Camera-type eye (tissue), 1 donor: ENCODE data around the gene TNNC1. TPM values are rescaled to one million over a fixed set of nuclear protein-coding genes. Genes with fewer than 3 reads are reported as not detected.

ENCODE experiments used
- total RNA-seq: library from RNA; depleted of rRNA; stranded (reverse); fragments of >200 nt; gene quantifications from one replicate; pipeline ENCODE4 v1.2.3, GENCODE V29; 2014

Gene TNNC1
- 105 TPM for total RNA-seq

DNA sequence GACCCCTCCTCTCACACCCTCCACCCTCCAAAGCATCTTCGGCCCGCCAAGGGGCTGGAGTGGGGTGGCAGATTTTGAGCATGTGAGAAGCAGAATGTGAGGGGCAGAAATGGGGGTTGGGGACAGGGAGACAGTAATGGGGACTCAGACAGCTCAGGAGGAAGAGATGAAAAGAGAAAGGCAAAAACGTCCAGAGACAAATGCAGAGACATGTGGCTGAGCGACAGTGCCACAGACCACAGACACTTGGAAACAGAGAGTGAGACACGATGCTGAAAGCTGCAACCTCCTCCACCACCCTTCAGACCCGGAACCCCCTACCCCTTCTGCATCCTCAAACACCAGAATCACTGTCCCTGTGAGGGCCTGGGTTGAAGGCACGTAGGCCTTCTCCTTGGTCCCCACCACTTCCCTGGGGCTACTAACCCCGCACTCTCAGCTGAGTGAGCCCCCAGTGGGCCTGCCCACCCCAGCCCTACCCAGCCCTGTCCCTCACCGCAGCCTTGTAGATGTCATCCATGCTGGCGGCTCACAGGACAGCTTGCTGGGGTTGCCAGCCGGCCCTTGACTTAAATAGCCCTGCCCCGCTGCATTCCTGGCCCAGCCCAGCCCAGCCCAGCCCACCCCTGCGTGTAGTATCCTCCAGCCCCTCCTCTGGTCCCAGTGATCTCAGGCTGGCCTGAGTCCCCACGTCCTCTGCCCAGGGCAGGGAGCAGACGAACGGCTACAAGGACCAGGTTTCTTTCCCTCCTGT, at the start of gene TNNC1:
Gene TNNC1 (minus strand): TSS at position 546 of the 754 bp plus-strand sequence. CDS start 26 bp downstream, at position 520.

DNA sequence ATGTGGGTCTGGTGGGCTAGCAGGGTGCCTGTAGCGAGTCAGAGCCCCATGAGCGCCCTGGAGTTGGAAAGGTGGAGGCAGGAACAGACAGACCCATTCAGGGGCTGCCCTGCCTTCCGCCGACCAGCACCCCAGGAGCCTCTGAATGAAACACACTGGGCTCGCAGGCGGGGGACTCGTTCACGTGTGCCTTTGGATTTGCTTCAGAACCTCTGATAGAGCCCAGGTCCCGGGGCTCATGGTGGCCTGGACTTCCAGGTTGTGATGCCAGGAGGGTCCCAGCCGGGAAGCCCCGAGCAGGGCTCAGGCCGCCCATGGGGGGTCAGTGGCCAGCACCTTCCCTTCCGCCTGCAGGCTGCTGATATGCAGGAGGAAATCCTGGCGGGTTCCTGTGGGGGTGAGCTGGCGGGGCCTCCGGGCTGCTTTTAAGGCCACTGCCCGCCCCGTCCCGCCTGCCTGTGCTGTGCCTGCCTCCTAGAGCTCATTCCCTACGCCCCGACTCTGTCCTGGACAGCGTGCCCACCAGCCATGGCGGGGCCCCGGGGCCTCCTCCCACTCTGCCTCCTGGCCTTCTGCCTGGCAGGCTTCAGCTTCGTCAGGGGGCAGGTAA, 41.1 kb upstream of the TNNC1 start, which contains the start of gene STAB1:
Gene STAB1 (plus strand): TSS at position 453 of the 610 bp plus-strand sequence. CDS start 76 bp downstream, at position 529.

DNA sequence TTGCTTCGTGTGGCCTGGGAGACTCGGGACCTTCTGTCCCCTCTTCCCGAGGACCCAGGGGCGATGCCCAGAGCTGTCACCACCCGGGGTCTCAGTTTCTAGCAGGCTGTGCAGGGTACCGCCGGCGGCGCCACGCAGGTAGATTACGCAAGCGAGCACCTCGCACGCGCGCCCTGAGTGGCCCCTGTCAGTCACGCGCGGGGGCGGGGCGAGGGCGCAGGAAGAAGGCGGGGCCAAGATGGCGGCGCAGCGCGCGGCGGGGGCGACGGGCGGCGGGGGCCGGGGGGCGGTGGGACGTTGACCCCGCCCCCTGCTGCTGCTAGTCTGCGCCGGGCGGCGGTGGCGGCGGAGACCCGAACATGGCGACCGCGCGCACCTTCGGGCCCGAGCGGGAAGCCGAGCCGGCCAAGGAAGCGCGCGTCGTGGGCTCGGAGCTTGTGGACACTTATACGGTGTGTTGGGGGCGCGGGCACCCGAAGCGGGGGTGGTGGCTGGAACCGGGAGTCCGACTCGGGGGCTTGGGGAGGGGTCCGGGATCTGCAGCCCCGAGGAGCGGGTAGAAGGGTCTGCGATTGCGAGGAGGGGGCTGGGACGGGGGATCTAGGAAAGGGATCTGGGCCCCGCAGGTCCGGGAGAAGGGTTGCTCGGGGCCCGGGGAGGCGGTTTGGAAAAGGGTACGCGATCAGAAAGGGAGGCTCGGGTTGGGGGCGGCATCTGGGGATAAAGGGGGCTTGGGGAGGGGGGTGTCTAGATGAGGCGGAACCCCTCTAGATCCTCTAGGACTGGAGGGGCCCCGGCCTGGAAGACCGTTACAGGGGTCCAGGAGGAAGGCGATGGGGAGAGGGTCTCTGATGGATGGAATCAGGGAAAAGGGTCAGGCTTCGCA, 1.7 kb upstream of the TNNC1 start, which contains the start of gene NISCH:
Gene NISCH (plus strand): TSS at position 322 of the 886 bp plus-strand sequence. CDS start 38 bp downstream, at position 360.

DNA sequence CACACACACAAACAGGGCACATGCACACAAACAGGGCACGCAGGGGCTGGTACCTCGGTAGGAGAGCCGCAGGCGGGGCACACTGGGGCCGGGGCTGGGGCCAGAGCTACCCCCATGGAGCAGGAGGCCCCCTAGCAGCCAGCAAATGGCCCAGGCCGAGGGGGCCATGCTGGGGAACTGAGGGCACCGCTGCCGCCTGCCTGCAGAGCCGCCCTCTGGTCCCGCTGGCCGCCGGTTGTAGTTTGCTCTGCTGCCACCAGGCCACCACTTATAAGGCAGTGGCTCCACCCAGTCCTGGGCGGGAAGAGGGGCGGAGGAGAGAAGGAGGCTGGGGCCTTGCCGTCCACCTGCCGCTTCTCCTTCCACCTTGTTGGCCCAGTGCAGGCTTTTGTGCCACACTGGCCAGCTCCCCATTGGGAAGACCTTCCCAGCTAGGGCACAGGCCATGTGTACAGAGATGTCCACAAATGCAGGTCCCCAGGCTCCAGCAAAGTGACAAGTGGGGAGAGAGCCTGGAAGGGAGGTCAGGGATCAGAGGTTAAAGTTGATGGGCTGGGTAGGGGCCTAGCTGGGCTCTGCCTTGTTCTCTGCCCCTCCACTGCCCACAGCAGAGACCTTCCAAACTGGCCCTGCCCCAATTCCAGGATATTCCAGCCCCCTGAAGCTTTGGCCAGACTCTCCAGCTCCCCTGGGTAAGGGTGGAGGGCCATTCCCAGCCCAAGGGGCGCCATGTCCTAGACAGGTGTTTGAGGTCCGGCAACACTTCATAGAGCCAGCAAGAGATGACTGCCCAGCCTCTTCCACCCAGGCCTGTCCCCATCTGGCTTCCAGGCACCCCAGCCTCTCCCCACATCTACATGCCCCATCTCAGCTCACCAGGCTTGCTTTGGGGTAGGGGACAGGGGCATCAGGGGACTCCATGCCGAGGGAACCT, 8.7 kb downstream of the TNNC1 start, which contains the start of gene SEMA3G:
Gene SEMA3G (minus strand): TSS at position 244 of the 934 bp plus-strand sequence. CDS start 76 bp downstream, at position 168.

Other genes with a start within 250 kb of the TNNC1 start
- gene TLR9, start 228.4 kb downstream of the TNNC1 start, total RNA-seq, result not detected
- 25.1 TPM for gene TWF2, start 214.9 kb downstream of the TNNC1 start, total RNA-seq
- 10.6 TPM for gene PPM1M, start 208.3 kb downstream of the TNNC1 start, total RNA-seq
- gene WDR82, start 175.4 kb downstream of the TNNC1 start, total RNA-seq, result 104 TPM
- gene GLYCTK, start 166.2 kb downstream of the TNNC1 start, total RNA-seq, result 6.5 TPM
- 9.0 TPM for gene DNAH1, start 137.7 kb downstream of the TNNC1 start, total RNA-seq
- gene BAP1, start 44.0 kb downstream of the TNNC1 start, total RNA-seq, result 58.4 TPM
- 7.1 TPM for gene PHF7, start 43.4 kb downstream of the TNNC1 start, total RNA-seq
- 9.6 TPM for gene SEMA3G, start 8.9 kb downstream of the TNNC1 start, total RNA-seq
- 226 TPM for gene NISCH, start 1.6 kb upstream of the TNNC1 start, total RNA-seq
- 53.9 TPM for gene STAB1, start 41.3 kb upstream of the TNNC1 start, total RNA-seq
- 62.9 TPM for gene NT5DC2, start 79.8 kb upstream of the TNNC1 start, total RNA-seq
- gene UQCC5, start 82.6 kb upstream of the TNNC1 start, total RNA-seq, result 2.5 TPM
- gene PBRM1, start 231.9 kb upstream of the TNNC1 start, total RNA-seq, result 193 TPM
- gene GNL3, start 232.0 kb upstream of the TNNC1 start, total RNA-seq, result 96.2 TPM